GM10248 (cell line): ENCODE data around the gene C1orf56.

Experiments used
- CTCF ChIA-PET: fragments of 300-600 bp; sonication (Branson Sonifier 250); formaldehyde crosslinking; extraction: SDS; loops from one replicate; lab custom pipeline; 2021; ENCODE audit warnings: antibody characterized with exemption; lab: Yijun Ruan, JAX
- POLR2A ChIA-PET: fragments of 350-650 bp; sonication (Branson Sonifier 250); formaldehyde crosslinking; extraction: SDS; loops from one replicate; lab custom pipeline; 2020; ENCODE audit warnings: antibody characterized with exemption; lab: Yijun Ruan, JAX
- DNase-seq: peaks from one replicate; pipeline ENCODE4 v3.0.0; 2012; ENCODE audit errors: extremely low spot score
- CTCF ChIP-seq: IDR thresholded peaks from 2 replicates; pipeline ENCODE4 v1.5.1; 2012; ENCODE audit warnings: mild to moderate bottlenecking, low read depth; ENCODE audit errors: extremely low read depth, missing control alignments, control extremely low read depth

C1orf56 gene

DNA sequence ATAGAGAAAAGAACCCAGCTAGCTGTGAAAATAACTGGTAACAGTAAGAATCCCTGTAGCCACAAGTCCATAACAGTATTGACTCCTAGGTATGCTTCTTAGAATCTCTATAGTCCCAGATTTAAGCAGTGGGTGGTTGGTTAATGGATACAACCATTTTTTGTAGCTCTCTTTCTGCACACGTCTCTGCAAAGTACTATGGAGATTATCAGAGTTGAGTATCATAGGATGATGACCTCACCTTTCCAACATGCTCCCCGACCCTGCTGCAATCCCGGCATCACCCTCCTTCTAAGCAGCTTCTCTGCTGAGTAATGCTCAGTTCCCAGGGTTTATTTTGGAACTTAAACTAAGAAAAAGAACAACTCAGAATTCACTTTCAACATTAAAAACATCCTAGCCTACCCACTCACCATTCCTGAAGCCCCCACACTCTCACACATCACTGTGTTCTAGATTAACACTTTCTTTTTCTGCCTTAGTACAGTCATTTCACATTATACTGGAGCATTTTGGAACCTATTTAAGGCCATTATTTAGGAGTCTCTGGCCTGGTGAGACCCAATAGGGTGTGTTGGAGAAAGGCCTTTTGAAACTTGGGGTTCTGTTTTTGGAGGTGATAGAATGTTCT is 15.3 kb downstream of the C1orf56 start:
- CTCF ChIA-PET = interaction anchor here (1.0 to 9.5 kb wide), 3 partner anchors 9 to 14 kb away, joined by 3 to 69 read pairs (median 52); partner anchors contain the start of genes C1orf56 and GABPB2
- POLR2A ChIA-PET = no interaction called here
- TF ChIP-seq CTCF = no peak
- DNase-seq = no peak

- TF ChIP-seq CTCF = no peak
Measured at GRCh38 chr1:151065089-151065645, 17.6 kb downstream of the C1orf56 start.

GRCh38 chr1:151067185-151067584 is 19.6 kb downstream of the C1orf56 start:
- no peak for TF ChIP-seq CTCF
- ChIA-PET CTCF (interaction anchor here (0.8 to 0.9 kb wide), 2 partner anchors 14 to 33 kb away, joined by 3 read pairs; no protein-coding TSS in a partner anchor), POLR2A (interaction anchor here (0.5 kb wide), 1 partner anchor 36 kb away, joined by 5 read pairs; no protein-coding TSS in a partner anchor)
- DNase-seq = no peak

More at GRCh38 chr1:151065089-151065645, 17.6 kb downstream of the C1orf56 start:
- ChIA-PET CTCF (interaction anchor here (1.0 to 1.6 kb wide), 6 partner anchors 15 to 41 kb away, joined by 3 to 6 read pairs (median 4); partner anchors contain the start of gene C1orf56), POLR2A (no interaction called here)
- no peak for DNase-seq

- ChIA-PET CTCF (interaction anchor here (1.1 kb wide), 1 partner anchor 28 kb away, joined by 3 read pairs; no protein-coding TSS in a partner anchor), POLR2A (no interaction called here)
- TF ChIP-seq CTCF = no peak
- no peak for DNase-seq
Measured at GRCh38 chr1:151069103-151069486, 21.5 kb downstream of the C1orf56 start.

DNA sequence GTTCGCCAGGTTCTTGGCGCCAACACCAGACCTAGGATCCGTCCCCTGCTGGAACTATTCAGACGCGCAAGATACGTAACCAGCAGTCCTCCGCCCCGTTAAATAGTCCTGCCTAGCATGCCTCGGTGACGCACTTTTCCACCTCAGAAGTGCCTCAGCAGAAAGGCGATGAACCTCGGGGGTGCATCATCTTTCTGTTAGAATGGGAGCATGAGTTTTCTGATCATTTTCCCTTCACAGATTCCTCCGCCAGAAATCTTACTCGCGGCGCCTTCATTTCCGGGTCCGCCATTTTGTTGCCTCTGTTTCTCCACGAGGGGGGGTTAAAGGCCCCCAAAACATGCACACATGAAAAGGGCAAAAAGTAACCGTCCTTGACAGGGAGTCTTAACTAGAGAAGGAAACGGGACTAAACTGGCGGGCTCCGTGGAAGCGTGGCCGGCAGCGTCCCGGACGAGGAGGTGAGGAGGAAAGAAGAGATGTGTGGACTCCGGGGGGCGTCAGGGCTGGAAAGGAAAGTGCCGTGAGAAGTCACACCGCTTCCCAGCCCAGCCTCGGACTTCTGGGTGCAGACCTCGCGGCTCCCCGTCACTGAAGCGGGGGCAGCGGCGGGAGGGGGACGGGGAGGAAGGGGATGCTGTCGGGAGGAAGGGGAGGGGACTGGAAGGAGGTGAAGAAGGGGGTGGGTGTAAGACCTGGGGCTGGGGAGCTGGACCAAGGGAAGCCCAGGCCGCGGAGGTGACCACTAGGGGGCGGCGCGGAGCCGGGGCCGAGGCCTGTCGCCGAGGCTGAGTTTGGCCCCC is 23.1 kb downstream of the C1orf56 start, which contains the start of gene GABPB2:
GABPB2 (plus strand) TSS at position 288 of the 803 bp plus-strand sequence. CDS start 17,429 bp downstream, outside the sequence.
- CTCF ChIA-PET = interaction anchor here (0.6 to 4.1 kb wide), 25 partner anchors 11 to 693 kb away, joined by 3 to 52 read pairs (median 3); partner anchors contain the start of genes C1orf56, CDC42SE1, MINDY1 and MLLT11
- peak; percentile 92 for DNase-seq
- POLR2A ChIA-PET = interaction anchor here (0.7 to 1.3 kb wide), 2 partner anchors 13 to 26 kb away, joined by 3 to 4 read pairs; no protein-coding TSS in a partner anchor
- TF ChIP-seq CTCF = peak; percentile 87
